GM23338 (cell line): ENCODE measurements around the gene IMMP2L. TPM values are rescaled to one million over a fixed set of nuclear protein-coding genes. Genes with fewer than 3 reads are reported as not detected.

Experiments used
- ATAC-seq: fragments of 200-7000 bp; cut with Tn5 transposase; 3 replicates; pipeline ENCODE4 v1.9.1; 2020
- DNase-seq: peaks from one replicate; pipeline ENCODE4 v3.0.0-alpha.2; 2015; ENCODE audit warnings: low spot score
- H2AFZ ChIP-seq: fragments of 200-600 bp; sonication (generic); 2 replicates; pipeline ENCODE4 v1.8.0; 2016; ENCODE audit warnings: antibody characterized with exemption, mild to moderate bottlenecking, moderate library complexity
- H3F3A ChIP-seq: fragments of 200-600 bp; sonication (generic); replicated peaks from 2 replicates; pipeline ENCODE4 v1.8.0; 2017; ENCODE audit warnings: antibody characterized with exemption, mixed run types, low read depth
- H3K27ac ChIP-seq: fragments of 200-600 bp; sonication (generic); 2 replicates; pipeline ENCODE4 v1.6.1; 2016; ENCODE audit warnings: low read depth
- H3K27me3 ChIP-seq: fragments of 200-600 bp; sonication (generic); 2 replicates; pipeline ENCODE4 v1.8.0; 2016; ENCODE audit warnings: mild to moderate bottlenecking, mixed run types, moderate library complexity; ENCODE audit not compliant: insufficient read depth
- H3K36me3 ChIP-seq: fragments of 200-600 bp; sonication (generic); 2 replicates; pipeline ENCODE4 v1.8.0; 2016; ENCODE audit warnings: mild to moderate bottlenecking; ENCODE audit not compliant: insufficient read depth
- H3K4me1 ChIP-seq: fragments of 200-600 bp; sonication (generic); 2 replicates; pipeline ENCODE4 v1.8.0; 2016; ENCODE audit warnings: mild to moderate bottlenecking, moderate library complexity; ENCODE audit not compliant: insufficient read depth
- H3K4me2 ChIP-seq: fragments of 200-600 bp; sonication (generic); 2 replicates; pipeline ENCODE4 v1.7.1; 2017; ENCODE audit warnings: mixed run types
- H3K4me3 ChIP-seq: fragments of 200-600 bp; sonication (generic); 2 replicates; pipeline ENCODE4 v1.6.1; 2016; ENCODE audit warnings: mixed run types
- H3K79me2 ChIP-seq: fragments of 200-600 bp; sonication (generic); replicated peaks from 2 replicates; pipeline ENCODE4 v1.8.0; 2017; ENCODE audit warnings: mild to moderate bottlenecking; ENCODE audit not compliant: insufficient read depth
- H3K9me2 ChIP-seq: fragments of 200-600 bp; sonication (generic); 2 replicates; pipeline ENCODE4 v1.8.0; 2017; ENCODE audit not compliant: insufficient read depth
- H4K20me1 ChIP-seq: fragments of 200-600 bp; sonication (generic); replicated peaks from 2 replicates; pipeline ENCODE4 v1.8.0; 2017; ENCODE audit warnings: mild to moderate bottlenecking; ENCODE audit not compliant: insufficient read depth
- H3K27ac Mint-ChIP-seq: 2 replicates; pipeline ENCODE4 v1.8.0; 2020; ENCODE audit warnings: inconsistent platforms, mild to moderate bottlenecking, moderate library complexity, mixed read lengths
- H3K27me3 Mint-ChIP-seq: 3 replicates; pipeline ENCODE4 v1.8.0; 2022; ENCODE audit warnings: low read depth, mild to moderate bottlenecking, moderate library complexity, mixed read lengths, inconsistent platforms; ENCODE audit not compliant: insufficient read depth, poor library complexity
- H3K36me3 Mint-ChIP-seq: 3 replicates; pipeline ENCODE4 v1.8.0; 2021; ENCODE audit warnings: low read depth, mild to moderate bottlenecking, inconsistent platforms, moderate library complexity, mixed read lengths
- H3K4me1 Mint-ChIP-seq: 3 replicates; pipeline ENCODE4 v1.8.0; 2020; ENCODE audit warnings: mild to moderate bottlenecking, inconsistent platforms, mixed read lengths
- H3K4me3 Mint-ChIP-seq: 3 replicates; pipeline ENCODE4 v1.8.0; 2021; ENCODE audit warnings: moderate library complexity, mild to moderate bottlenecking, inconsistent platforms, mixed read lengths
- H3K9me3 Mint-ChIP-seq: 3 replicates; pipeline ENCODE4 v1.8.0; 2020; ENCODE audit warnings: moderate library complexity, mild to moderate bottlenecking, inconsistent platforms, mixed read lengths
- CREB1 ChIP-seq: fragments of 250-450 bp; sonication (Bioruptor Pico); IDR thresholded peaks from 2 replicates; pipeline ENCODE4 v1.5.0; 2020; ENCODE audit warnings: low read depth, mild to moderate bottlenecking, moderate library complexity
- CTCF ChIP-seq, 2 experiments: fragments of 200-600 bp in 1 of 2; sonication (generic) in 1 of 2; conservative IDR thresholded peaks; 2 replicates each; pipeline versions ENCODE4 v1.5.1 to v1.6.1; 2016 to 2017; ENCODE audit warnings: antibody characterized with exemption in 2 of 2, low read depth in 2 of 2, mild to moderate bottlenecking in 2 of 2, moderate library complexity in 1 of 2
- ETS1 ChIP-seq: IDR thresholded peaks from 2 replicates; pipeline ENCODE4 v1.6.1; 2016; ENCODE audit warnings: antibody characterized with exemption
- EZH2 ChIP-seq: fragments of 200-600 bp; sonication (generic); IDR thresholded peaks from one replicate; pipeline ENCODE4 v1.8.0; 2017; ENCODE audit warnings: antibody characterized with exemption, mild to moderate bottlenecking, low read depth; ENCODE audit not compliant: unreplicated experiment
- EZH2phosphoT487 ChIP-seq: fragments of 200-600 bp; sonication (generic); IDR thresholded peaks from one replicate; pipeline ENCODE4 v1.8.1; 2018; ENCODE audit warnings: antibody characterized with exemption; ENCODE audit not compliant: unreplicated experiment
- JUNB ChIP-seq: IDR thresholded peaks from one replicate; pipeline ENCODE4 v1.6.1; 2016; ENCODE audit warnings: antibody characterized with exemption; ENCODE audit not compliant: unreplicated experiment
- NANOG ChIP-seq: IDR thresholded peaks from 2 replicates; pipeline ENCODE4 v1.6.1; 2016; ENCODE audit warnings: antibody characterized with exemption, borderline replicate concordance
- POLR2AphosphoS5 ChIP-seq: IDR thresholded peaks from 2 replicates; pipeline ENCODE4 v1.6.1; 2016; ENCODE audit warnings: antibody characterized with exemption, low read depth
- REST ChIP-seq: IDR thresholded peaks from one replicate; pipeline ENCODE4 v1.6.1; 2018; ENCODE audit warnings: antibody characterized with exemption; ENCODE audit not compliant: unreplicated experiment
- STAT1 ChIP-seq: IDR thresholded peaks from one replicate; pipeline ENCODE4 v1.6.1; 2016; ENCODE audit warnings: antibody characterized with exemption; ENCODE audit not compliant: unreplicated experiment
- ZNF114 ChIP-seq: fragments of 250-450 bp; sonication (Bioruptor Pico); IDR thresholded peaks from 2 replicates; pipeline ENCODE4 v1.5.0; 2020; ENCODE audit warnings: mild to moderate bottlenecking, moderate library complexity
- ZNF331 ChIP-seq: fragments of 250-450 bp; sonication (Bioruptor Pico); IDR thresholded peaks from 2 replicates; pipeline ENCODE4 v1.5.0; 2020; ENCODE audit warnings: low read depth, mild to moderate bottlenecking, moderate library complexity
- polyA plus RNA-seq: library from polyadenylated mRNA; unstranded; fragments of >200 nt; fragmentation: Nextera tagmentation; extraction: Ambion mirVana; gene quantifications from 2 replicates; pipeline ENCODE4 v1.2.1, GENCODE V29; 2016
- total RNA-seq: library from RNA; depleted of rRNA; stranded (reverse); fragments of >200 nt; shearing (Covaris generic); gene quantifications from 2 replicates; pipeline ENCODE4 v1.2.3, GENCODE V29; 2014

The IMMP2L gene
- total and polyA plus RNA-seq, 2 experiments from 2014 or later = 7.3 to 14.0 TPM

- TF ChIP-seq ZNF331 = no peak
- no peak for TF ChIP-seq REST
- TF ChIP-seq ETS1 = no peak
- no peak for TF ChIP-seq CREB1 (CRISPR knock-in tag)
- TF ChIP-seq JUNB = no peak
- no peak for TF ChIP-seq POLR2AphosphoS5
These were observed 518.7 kb downstream of the IMMP2L start (continued) for GRCh38 chr7:111043561-111043960.

- Histone ChIP-seq H3K79me2 (no peaks in the 10 kb centered on the region), H3K4me1 (0 out of 2 replicates have a peak, but pooled peaks cover 6% of the 10 kb centered on the region), H3K9me2 (no peaks in the 10 kb centered on the region), H3K27me3 (no peaks in the 10 kb centered on the region), H3K4me2 (no peak overlapping the region), H3K4me3 (no peak overlapping the region), H3F3A (no peaks in the 10 kb centered on the region), H2AFZ (no peak overlapping the region), H4K20me1 (no peaks in the 10 kb centered on the region), H3K36me3 (no peaks in the 10 kb centered on the region), H3K27ac (no peak overlapping the region)
- DNase-seq (no peak), ATAC-seq (no peak)
- Mint-ChIP-seq H3K4me1 (peaks cover 15% of the 10 kb centered on the region), H3K27ac (no peak overlapping the region), H3K9me3 (no peaks in the 10 kb centered on the region), H3K4me3 (no peak overlapping the region), H3K27me3 (no peaks in the 10 kb centered on the region), H3K36me3 (no peaks in the 10 kb centered on the region)
- TF ChIP-seq ZNF114 (CRISPR knock-in tag) (no peak), ZNF331 (no peak), NANOG (no peak), JUNB (no peak), POLR2AphosphoS5 (no peak), REST (no peak), ETS1 (no peak), EZH2 (no peak), CREB1 (CRISPR knock-in tag) (no peak), STAT1 (no peak), EZH2phosphoT487 (no peak), CTCF (conservative IDR thresholded peaks at IDR 0.05; ENCODE audit: low read depth in 2 of 2) (no peak)
These were observed 519.5 kb downstream of the IMMP2L start for GRCh38 chr7:111042842-111043241.
